ENCODE data around the gene PIGS. TPM values are rescaled to one million over a fixed set of nuclear protein-coding genes. Genes with fewer than 3 reads are reported as not detected.

PIGS gene
- total and polyA plus RNA-seq, 2 of the 13 experiments (the other 11 are each of a cell fraction or from before 2014, with no cell fraction given), result 31.7 to 42.6 TPM

GRCh38 chr17:28552176-28552999, 18.9 kb downstream of the PIGS start, which contains the start of gene UNC119 (continued):
- TF ChIP-seq RCOR2 (CRISPR knock-in tag; IDR thresholded peaks at IDR 0.05) (no peak), ZNF792 (CRISPR knock-in tag; IDR thresholded peaks at IDR 0.05) (no peak), GTF2F1 (IDR thresholded peaks at IDR 0.05; ENCODE audit: low read length) (no peak), NRL (CRISPR knock-in tag; IDR thresholded peaks at IDR 0.05; ENCODE audit: borderline replicate concordance) (no peak), YEATS2 (CRISPR knock-in tag; IDR thresholded peaks at IDR 0.05; ENCODE audit: borderline replicate concordance) (no peak), NR1H2 (CRISPR knock-in tag; IDR thresholded peaks at IDR 0.05; ENCODE audit: borderline replicate concordance, low read depth) (no peak), ATM (IDR thresholded peaks at IDR 0.05; ENCODE audit: borderline replicate concordance) (no peak), ZNF468 (CRISPR knock-in tag; IDR thresholded peaks at IDR 0.05) (0 out of 2 replicates have a peak, but pooled peaks have one; percentile 28), ZNF7 (CRISPR knock-in tag; IDR thresholded peaks at IDR 0.05) (no peak), CBX5 (CRISPR knock-in tag; IDR thresholded peaks at IDR 0.05; ENCODE audit: borderline replicate concordance) (no peak), ZEB1 (IDR thresholded peaks at IDR 0.05; ENCODE audit: insufficient replicate concordance, low read depth) (no peak), ZHX2 (IDR thresholded peaks at IDR 0.05; ENCODE audit: low read depth) (no peak), ZHX2 (CRISPR knock-in tag; IDR thresholded peaks at IDR 0.05; ENCODE audit: borderline replicate concordance) (no peak), NR0B2 (CRISPR knock-in tag; IDR thresholded peaks at IDR 0.05) (no peak), DNMT3B (CRISPR knock-in tag; conservative IDR thresholded peaks at IDR 0.05) (no peak), NR2F1 (CRISPR knock-in tag; IDR thresholded peaks at IDR 0.05) (no peak), ZBTB8A (CRISPR knock-in tag; IDR thresholded peaks at IDR 0.05; ENCODE audit: borderline replicate concordance, low read depth) (no peak), KLF12 (CRISPR knock-in tag; IDR thresholded peaks at IDR 0.05; ENCODE audit: borderline replicate concordance) (no peak; the same call in 1 of the 2 replicates)
- TF ChIP-seq, protein P1, sequence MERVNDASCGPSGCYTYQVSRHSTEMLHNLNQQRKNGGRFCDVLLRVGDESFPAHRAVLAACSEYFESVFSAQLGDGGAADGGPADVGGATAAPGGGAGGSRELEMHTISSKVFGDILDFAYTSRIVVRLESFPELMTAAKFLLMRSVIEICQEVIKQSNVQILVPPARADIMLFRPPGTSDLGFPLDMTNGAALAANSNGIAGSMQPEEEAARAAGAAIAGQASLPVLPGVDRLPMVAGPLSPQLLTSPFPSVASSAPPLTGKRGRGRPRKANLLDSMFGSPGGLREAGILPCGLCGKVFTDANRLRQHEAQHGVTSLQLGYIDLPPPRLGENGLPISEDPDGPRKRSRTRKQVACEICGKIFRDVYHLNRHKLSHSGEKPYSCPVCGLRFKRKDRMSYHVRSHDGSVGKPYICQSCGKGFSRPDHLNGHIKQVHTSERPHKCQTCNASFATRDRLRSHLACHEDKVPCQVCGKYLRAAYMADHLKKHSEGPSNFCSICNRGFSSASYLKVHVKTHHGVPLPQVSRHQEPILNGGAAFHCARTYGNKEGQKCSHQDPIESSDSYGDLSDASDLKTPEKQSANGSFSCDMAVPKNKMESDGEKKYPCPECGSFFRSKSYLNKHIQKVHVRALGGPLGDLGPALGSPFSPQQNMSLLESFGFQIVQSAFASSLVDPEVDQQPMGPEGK (CRISPR knock-in tag; IDR thresholded peaks at IDR 0.05), result no peak
- TF ChIP-seq, protein P2, sequence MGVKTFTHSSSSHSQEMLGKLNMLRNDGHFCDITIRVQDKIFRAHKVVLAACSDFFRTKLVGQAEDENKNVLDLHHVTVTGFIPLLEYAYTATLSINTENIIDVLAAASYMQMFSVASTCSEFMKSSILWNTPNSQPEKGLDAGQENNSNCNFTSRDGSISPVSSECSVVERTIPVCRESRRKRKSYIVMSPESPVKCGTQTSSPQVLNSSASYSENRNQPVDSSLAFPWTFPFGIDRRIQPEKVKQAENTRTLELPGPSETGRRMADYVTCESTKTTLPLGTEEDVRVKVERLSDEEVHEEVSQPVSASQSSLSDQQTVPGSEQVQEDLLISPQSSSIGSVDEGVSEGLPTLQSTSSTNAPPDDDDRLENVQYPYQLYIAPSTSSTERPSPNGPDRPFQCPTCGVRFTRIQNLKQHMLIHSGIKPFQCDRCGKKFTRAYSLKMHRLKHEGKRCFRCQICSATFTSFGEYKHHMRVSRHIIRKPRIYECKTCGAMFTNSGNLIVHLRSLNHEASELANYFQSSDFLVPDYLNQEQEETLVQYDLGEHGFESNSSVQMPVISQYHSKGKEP (CRISPR knock-in tag; IDR thresholded peaks at IDR 0.05), result no peak
